HG03442 (cell line): Measurements from ENCODE around the gene PLSCR3.
"Not testable (repeated sequence)": the region's sequence is repeated elsewhere in the genome, so short reads cannot be mapped to it uniquely, and the experiment has no call there.

Source experiments
- ATAC-seq: cut with Tn5 transposase; IDR thresholded peaks from one replicate; pipeline ENCODE4 v1.9.1; 2021; ENCODE audit warnings: mild to moderate bottlenecking, moderate library complexity; ENCODE audit not compliant: unreplicated experiment

The PLSCR3 gene

GRCh38 chr17:7382901-7383300 lies 11.4 kb downstream of the PLSCR3 start:
- ATAC-seq: no peak

DNA sequence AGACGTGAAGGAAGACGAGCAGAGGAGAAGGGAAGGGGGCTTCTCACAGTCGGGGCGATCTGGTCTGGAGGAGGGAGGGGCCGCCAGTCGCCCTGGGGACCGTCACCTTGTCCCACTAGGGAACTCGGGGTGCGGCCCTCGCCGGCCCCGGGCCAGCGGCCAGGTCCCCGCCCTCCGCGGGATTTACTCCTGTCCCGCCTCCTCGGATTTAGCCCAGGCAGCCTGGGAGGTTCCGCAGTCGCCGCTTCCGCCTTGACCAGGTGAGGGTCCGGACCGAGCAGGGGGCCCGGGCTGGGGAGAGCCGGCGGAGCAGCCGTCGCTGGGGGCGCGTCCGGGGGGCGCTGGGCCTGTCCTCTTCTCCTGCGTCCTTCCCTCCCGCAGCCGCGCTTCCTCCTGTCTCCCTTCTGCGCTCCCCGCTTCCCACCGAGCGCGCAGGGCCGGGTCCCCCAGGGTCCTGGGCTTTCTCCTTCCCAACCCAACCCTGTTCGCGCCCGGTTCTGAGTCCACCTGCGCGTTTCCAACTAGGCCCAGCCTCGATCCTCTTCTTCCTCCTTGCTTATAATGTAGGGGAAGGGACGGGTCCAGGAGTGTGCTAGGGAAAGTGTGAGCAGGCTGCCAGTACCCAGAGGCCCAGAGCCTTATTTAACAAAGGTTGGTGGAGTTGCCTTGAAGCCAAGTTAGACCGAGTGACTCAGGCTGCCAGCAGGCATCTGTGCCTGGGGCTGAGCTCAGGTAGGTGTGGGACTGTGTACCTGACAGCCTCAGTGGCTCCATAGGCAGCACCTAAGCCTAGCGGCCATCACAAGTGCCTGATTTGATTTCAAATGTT lies 13.3 kb downstream of the PLSCR3 start, which contains the start of gene TNK1:
TNK1 (plus strand) TSS at position 235 of the 829 bp plus-strand sequence. CDS start 1,838 bp downstream, outside the sequence.
- ATAC-seq: no peak

GRCh38 chr17:7380321-7380720 lies 14.0 kb downstream of the PLSCR3 start:
- no peak for ATAC-seq

DNA sequence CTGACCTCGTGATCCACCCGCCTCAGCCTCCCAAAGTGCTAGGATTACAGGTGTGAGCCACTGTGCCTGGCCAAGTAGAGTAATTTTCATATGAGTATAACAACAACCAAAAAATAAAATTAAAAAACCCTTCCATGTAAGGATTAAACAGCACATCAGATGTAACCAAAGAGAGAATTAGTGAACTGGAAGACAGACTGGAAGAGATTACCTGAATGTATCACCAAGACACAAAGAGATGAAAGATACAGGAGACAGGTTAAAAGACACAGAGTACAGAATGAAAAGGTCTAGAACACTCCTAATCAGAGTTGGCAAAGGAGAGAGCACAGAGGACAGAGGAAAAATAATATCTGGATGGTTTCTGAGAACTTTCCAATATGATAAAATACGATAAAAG lies 15.2 kb downstream of the PLSCR3 start:
- ATAC-seq: no peak

- no peak for ATAC-seq
These were observed 20.0 kb downstream of the PLSCR3 start for GRCh38 chr17:7374353-7374752.

- no peak for ATAC-seq
These were observed 23.5 kb downstream of the PLSCR3 start for GRCh38 chr17:7370853-7371252.

- ATAC-seq: no peak
These were observed 24.5 kb downstream of the PLSCR3 start for GRCh38 chr17:7369825-7370224.

DNA sequence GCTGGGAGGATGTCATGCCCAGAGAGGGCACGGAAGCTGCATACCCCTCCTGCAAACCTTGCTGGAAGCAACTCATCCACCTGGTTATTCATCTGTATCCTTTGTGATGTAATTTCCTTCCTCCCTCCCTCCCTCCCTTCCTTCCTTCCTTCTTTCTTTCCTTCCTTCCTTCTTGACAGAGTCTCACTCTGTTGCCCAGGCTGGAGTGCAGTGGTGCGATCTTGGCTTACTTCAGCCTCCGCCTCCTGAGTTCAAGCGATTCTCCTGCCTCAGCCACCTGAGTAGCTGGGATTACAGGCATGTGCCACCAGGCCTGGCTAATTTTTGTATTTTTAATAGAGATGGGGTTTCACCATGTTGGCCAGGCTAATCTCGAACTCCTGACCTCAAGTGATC lies 25.7 kb downstream of the PLSCR3 start:
- not testable (repeated sequence) for ATAC-seq

- no peak for ATAC-seq
These were observed 26.3 kb downstream of the PLSCR3 start for GRCh38 chr17:7367918-7368598.

DNA sequence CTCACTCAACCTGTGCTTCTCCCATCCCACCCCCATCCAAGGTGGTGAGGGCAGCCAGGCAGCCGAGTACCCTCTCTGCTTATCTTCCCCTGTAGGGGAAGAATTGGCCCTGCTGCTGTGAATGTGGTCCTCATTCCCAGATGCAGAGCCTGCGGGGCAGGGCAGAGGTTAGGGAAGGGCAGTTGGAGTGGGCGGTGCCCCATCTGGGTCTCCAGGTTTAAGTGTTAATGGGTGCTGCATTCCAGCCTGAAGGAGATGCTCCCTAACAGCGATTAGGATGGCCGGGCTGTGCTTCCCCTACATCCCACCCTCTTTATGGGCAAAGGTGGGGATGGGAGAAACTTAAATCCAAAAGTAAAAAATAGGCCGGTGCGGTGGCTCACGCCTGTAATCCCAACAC lies 27.2 kb downstream of the PLSCR3 start:
- ATAC-seq: no peak

DNA sequence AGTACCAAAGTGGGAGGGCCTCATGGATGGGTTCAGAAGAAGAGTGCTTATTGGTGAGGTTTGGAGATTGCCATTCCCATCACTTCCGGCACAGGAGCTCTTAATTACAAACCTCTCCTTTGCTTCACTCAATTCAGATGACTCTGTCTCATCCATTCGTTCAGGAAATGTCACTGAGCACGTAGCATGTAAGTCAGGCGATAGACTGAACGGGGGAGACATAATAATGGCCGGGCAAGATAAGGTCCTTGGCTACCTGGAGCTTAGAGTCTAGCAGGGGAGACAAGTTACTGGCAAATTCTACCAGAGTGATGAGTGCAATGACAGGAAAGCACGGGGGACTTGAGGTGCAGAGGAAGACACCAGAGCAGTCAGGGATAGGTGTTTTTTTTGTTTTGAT lies 28.4 kb downstream of the PLSCR3 start:
- not testable (repeated sequence) for ATAC-seq

GRCh38 chr17:7363311-7363710 lies 31.0 kb downstream of the PLSCR3 start:
- no peak for ATAC-seq

GRCh38 chr17:7361906-7362305 lies 32.4 kb downstream of the PLSCR3 start:
- ATAC-seq: no peak

DNA sequence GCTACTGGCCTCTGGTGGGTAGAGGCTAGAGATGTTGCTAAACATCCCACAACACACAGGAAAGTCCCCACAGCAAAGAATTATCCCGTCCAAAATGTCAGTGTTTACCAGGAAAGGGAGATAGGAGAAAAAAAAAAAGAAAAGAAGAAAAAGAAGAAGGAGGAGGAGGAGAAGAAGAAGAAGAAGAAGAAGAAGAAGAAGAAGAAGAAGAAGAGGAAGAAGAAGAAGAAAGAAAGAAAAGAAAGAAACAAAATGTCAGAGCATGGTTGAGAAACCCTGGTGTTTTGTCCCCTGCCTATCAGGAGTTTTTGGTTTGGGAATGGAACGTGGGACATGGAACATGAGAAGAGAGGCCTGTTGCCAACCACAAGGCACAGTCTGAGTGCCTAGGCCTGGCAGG lies 36.9 kb downstream of the PLSCR3 start:
- no peak for ATAC-seq

DNA sequence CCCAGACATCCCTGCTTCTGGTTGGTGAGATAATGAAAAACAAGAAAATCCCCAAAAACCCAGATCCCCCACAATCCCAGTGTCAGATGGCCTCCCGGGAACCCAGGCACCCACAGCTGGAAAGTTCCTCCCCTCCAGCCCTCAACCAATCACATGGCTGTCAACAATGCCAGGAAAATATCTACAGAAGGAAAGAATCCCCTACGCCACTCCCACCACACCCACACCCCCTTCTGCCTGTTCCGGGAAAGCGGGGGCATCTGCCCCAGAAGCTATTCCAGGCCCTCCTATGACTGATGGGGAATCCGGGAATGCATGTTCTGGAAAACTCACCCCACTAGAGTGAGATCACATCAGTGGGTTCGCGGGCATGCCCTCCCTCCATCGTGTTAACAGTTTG lies 37.6 kb downstream of the PLSCR3 start:
- no peak for ATAC-seq

- ATAC-seq: no peak
These were observed 38.2 kb downstream of the PLSCR3 start for GRCh38 chr17:7356072-7356549.

- no peak for ATAC-seq
These were observed 38.8 kb downstream of the PLSCR3 start for GRCh38 chr17:7355573-7355972.

DNA sequence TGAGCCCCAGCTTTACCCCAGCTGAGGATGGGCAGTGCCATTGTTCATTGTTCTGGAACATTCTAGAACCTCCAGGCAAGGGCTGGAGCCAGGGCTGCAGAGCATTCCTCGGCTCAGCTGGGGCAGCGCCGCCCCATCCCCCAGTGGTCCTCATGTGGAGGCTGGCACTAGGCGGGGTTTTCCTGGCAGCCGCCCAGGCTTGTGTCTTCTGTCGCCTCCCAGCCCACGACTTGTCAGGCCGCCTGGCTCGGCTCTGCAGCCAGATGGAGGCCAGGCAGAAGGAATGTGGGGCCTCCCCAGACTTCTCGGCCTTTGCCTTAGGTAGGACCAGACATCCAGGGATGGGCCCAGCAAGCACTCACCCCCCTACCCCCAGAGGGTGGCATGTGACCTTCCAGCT lies 39.3 kb downstream of the PLSCR3 start, which contains the start of gene TMEM95:
TMEM95 (plus strand) TSS at position 104 of the 400 bp plus-strand sequence; CDS start at position 153, 49 bp downstream.
- ATAC-seq: no peak

- ATAC-seq: no peak
These were observed 40.0 kb downstream of the PLSCR3 start for GRCh38 chr17:7354262-7354843.

GRCh38 chr17:7352910-7353635 lies 41.3 kb downstream of the PLSCR3 start:
- no peak for ATAC-seq

GRCh38 chr17:7352503-7352889 lies 41.8 kb downstream of the PLSCR3 start:
- no peak for ATAC-seq
